Naive B cell (primary cell): ENCODE results near the gene PTPRK. TPM values are rescaled to one million over a fixed set of nuclear protein-coding genes. Genes with fewer than 3 reads are reported as not detected.
A peak's percentile ranks its signal among the peaks of the same experiment; 100 is the strongest.

Experiments used
- ATAC-seq, 2 donors: fragments of 150-1000 bp; cut with Tn5 transposase; 2 replicates each; pipeline ENCODE4 v1.10.0; 2021; ENCODE audit warnings: low read depth in 2 of 2, mild to moderate bottlenecking in 2 of 2, moderate library complexity in 2 of 2
- DNase-seq: peaks from one replicate; pipeline ENCODE4 v3.0.0; 2022
- H3K27ac Mint-ChIP-seq, 6 donors: one replicate each; pipeline ENCODE4 v1.8.0; 2020 to 2022; ENCODE audit warnings: mild to moderate bottlenecking in 6 of 6, mixed read lengths in 6 of 6, moderate library complexity in 5 of 6, inconsistent platforms in 2 of 6
- H3K27me3 Mint-ChIP-seq, 3 donors: one replicate each; pipeline ENCODE4 v1.8.0; 2021 to 2022; ENCODE audit warnings: mixed read lengths in 3 of 3, mild to moderate bottlenecking in 1 of 3
- H3K36me3 Mint-ChIP-seq, 2 donors: one replicate each; pipeline ENCODE4 v1.8.0; 2020 to 2022; ENCODE audit warnings: mixed read lengths in 2 of 2, inconsistent platforms in 1 of 2, mild to moderate bottlenecking in 1 of 2
- H3K4me1 Mint-ChIP-seq, 3 donors: one replicate each; pipeline ENCODE4 v1.8.0; 2020 to 2022; ENCODE audit warnings: mixed read lengths in 3 of 3, inconsistent platforms in 1 of 3, mild to moderate bottlenecking in 1 of 3, moderate library complexity in 1 of 3
- H3K4me3 Mint-ChIP-seq, 8 donors: one replicate each; pipeline ENCODE4 v1.8.0; 2020 to 2022; ENCODE audit warnings: mild to moderate bottlenecking in 8 of 8, mixed read lengths in 8 of 8, moderate library complexity in 8 of 8, inconsistent platforms in 2 of 8
- H3K9me3 Mint-ChIP-seq, 7 donors: one replicate each; pipeline ENCODE4 v1.8.0; 2020 to 2022; ENCODE audit warnings: mixed read lengths in 7 of 7, mild to moderate bottlenecking in 5 of 7, inconsistent platforms in 2 of 7, moderate library complexity in 1 of 7
- polyA plus RNA-seq, 6 donors: library from polyadenylated mRNA; unstranded; fragments of 300-500 nt; fragmentation: Illumina TruSeq; gene quantifications; one replicate each; pipeline ENCODE4 v1.2.3, GENCODE V29; 2021; ENCODE audit warnings: low read depth in 6 of 6

The PTPRK gene
- polyA plus RNA-seq, 6 donors from 2014 or later: 27.6 to 43.4 (median 34.3) TPM

- no peak for DNase-seq
- no peaks in the 10 kb centered on the region for H3K27me3 Mint-ChIP-seq
- H3K36me3 Mint-ChIP-seq: no peaks in the 10 kb centered on the region
- no peak overlapping the region for H3K27ac Mint-ChIP-seq
- no peak for ATAC-seq
- H3K4me3 Mint-ChIP-seq: no peak overlapping the region
- H3K9me3 Mint-ChIP-seq: no peaks in the 10 kb centered on the region
- H3K4me1 Mint-ChIP-seq: peaks cover 5 to 9% (median 5%) of the 10 kb centered on the region in 3 donors
Measured at GRCh38 chr6:128314190-128314589, 206.2 kb downstream of the PTPRK start.

- Mint-ChIP-seq H3K27me3 (no peaks in the 10 kb centered on the region), H3K4me3 (no peak overlapping the region), H3K4me1 (peaks cover 5 to 9% (median 5%) of the 10 kb centered on the region in 3 donors), H3K27ac (peak overlapping the region in 3 of 6 donors; percentile 9 to 82 (median 19)), H3K9me3 (no peaks in the 10 kb centered on the region), H3K36me3 (no peaks in the 10 kb centered on the region)
- ATAC-seq: peak; percentile 30 to 41
- peak; percentile 1 for DNase-seq
Measured at GRCh38 chr6:128311944-128312570, 208.3 kb downstream of the PTPRK start.

DNA sequence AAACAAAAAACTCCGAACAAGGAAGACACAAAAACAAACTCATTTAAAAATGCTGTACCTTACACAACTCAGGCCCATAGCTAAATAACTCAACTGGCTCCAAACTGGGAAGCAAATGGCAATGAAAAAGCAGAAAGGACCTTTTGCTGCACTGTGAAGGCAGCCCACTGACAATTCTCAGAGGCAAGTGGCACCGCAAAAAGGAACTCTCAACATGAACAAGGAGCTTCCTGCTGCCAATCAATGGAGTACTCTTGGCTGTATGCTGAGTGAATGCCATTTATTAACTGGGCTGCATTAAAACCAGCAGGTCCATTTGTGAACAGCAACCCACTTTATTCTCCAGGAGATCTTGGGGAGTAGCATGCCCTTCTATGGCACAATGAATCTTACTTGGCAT, 209.9 kb downstream of the PTPRK start:
- Mint-ChIP-seq H3K4me1 (peaks cover 5 to 9% (median 5%) of the 10 kb centered on the region in 3 donors), H3K9me3 (no peaks in the 10 kb centered on the region), H3K36me3 (no peaks in the 10 kb centered on the region), H3K27me3 (no peaks in the 10 kb centered on the region), H3K4me3 (no peak overlapping the region), H3K27ac (no peak overlapping the region)
- DNase-seq (no peak), ATAC-seq (no peak)

GRCh38 chr6:128307671-128308070, 212.7 kb downstream of the PTPRK start:
- H3K27me3 Mint-ChIP-seq: no peaks in the 10 kb centered on the region
- peaks cover 5 to 9% (median 5%) of the 10 kb centered on the region in 3 donors for H3K4me1 Mint-ChIP-seq
- no peak overlapping the region for H3K4me3 Mint-ChIP-seq
- ATAC-seq (no peak), DNase-seq (no peak)
- H3K9me3 Mint-ChIP-seq: no peaks in the 10 kb centered on the region
- no peak overlapping the region for H3K27ac Mint-ChIP-seq
- no peaks in the 10 kb centered on the region for H3K36me3 Mint-ChIP-seq

DNA sequence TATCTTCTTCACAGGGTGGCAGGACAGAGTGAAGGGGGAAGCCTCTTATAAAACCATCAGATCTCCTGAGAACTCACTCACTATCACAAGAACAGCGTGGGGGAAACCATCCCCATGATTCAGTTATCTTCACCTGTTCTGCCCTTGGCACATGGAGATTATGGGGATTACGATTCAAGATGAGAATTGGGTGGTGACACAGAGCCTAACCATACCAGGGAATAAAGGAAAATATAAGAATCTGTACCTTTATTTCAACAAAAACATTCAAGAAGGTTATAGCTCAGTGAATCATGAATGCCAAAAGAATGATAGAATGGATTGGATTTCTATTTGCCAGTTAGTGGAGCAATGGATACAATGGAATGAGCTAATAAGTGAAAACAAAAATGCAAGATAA, 214.4 kb downstream of the PTPRK start:
- Mint-ChIP-seq H3K36me3 (no peaks in the 10 kb centered on the region), H3K9me3 (no peaks in the 10 kb centered on the region), H3K27ac (peak overlapping the region in 2 of 6 donors; percentile 9 to 22), H3K27me3 (no peaks in the 10 kb centered on the region), H3K4me1 (no peaks in the 10 kb centered on the region), H3K4me3 (no peak overlapping the region)
- ATAC-seq: no peak
- DNase-seq: no peak

DNA sequence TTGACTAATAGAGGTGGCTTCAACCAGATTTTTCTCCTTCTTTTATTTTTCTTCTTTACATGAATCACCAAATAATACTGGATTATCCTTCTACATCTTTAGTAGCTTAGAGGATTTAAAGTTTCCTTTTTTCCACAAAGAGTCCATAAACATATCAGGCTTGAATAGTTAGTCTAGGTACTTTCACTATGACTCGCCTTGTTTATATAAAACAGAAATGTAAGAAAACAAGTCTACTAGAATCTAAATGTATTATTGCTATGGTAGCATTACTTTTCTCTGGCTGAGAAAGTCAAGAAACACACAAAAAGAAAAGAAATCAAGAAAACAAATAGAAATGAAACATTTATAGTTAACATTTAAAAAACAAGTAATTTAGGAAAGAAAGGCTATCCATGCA, 215.2 kb downstream of the PTPRK start:
- H3K27me3 Mint-ChIP-seq: no peaks in the 10 kb centered on the region
- ATAC-seq: no peak
- no peak overlapping the region for H3K27ac Mint-ChIP-seq
- no peaks in the 10 kb centered on the region for H3K36me3 Mint-ChIP-seq
- no peak overlapping the region for H3K4me3 Mint-ChIP-seq
- no peaks in the 10 kb centered on the region for H3K9me3 Mint-ChIP-seq
- no peaks in the 10 kb centered on the region for H3K4me1 Mint-ChIP-seq
- no peak for DNase-seq

- ATAC-seq (no peak), DNase-seq (no peak)
- Mint-ChIP-seq H3K27me3 (no peaks in the 10 kb centered on the region), H3K9me3 (peaks cover 0 to 3% (median 0%) of the 10 kb centered on the region in 7 donors), H3K27ac (no peak overlapping the region), H3K4me3 (no peak overlapping the region), H3K36me3 (no peaks in the 10 kb centered on the region), H3K4me1 (no peaks in the 10 kb centered on the region)
Measured at GRCh38 chr6:128303870-128304269, 216.5 kb downstream of the PTPRK start.

DNA sequence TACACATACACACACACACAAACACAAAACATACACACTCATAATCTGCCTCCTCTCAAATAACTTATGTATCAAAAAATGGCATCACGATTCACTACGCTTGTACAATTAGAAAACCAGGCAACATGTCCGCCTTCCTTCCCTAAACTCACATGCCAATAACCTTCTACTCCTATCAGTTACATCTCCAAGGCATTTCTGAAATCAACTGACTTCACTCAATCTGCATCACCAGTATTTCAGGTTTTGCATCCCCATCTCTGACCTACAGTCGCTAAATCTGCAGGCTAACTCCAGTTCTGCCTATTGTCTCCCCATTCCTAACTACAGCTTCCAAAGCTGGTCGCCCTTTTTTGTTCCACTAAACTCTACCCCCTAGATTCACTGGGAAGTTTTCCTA, 217.5 kb downstream of the PTPRK start:
- Mint-ChIP-seq H3K27me3 (no peaks in the 10 kb centered on the region), H3K4me3 (no peak overlapping the region), H3K4me1 (no peaks in the 10 kb centered on the region), H3K9me3 (peaks cover 0 to 3% (median under 1%) of the 10 kb centered on the region in 7 donors), H3K27ac (no peak overlapping the region), H3K36me3 (no peaks in the 10 kb centered on the region)
- ATAC-seq: no peak
- DNase-seq: no peak

DNA sequence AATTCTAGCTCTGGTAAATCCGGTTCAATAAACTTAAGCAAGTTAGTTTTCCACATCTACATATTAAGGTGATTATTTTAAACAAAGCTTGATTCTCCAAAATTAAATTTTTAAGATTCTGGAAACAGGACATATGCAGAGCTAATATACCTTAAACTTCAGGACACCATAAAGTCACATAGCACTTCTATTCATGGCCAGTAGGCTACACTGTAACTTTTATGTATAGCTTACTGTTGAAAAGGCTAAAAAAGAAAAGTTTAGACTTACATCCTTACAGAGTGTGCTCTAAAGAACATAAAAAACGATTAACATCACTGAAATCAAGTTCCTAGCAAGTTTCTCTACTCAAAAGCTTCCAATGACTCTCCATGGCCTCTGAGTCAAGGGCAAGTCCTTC, 224.7 kb downstream of the PTPRK start:
- H3K36me3 Mint-ChIP-seq: no peaks in the 10 kb centered on the region
- no peak overlapping the region for H3K27ac Mint-ChIP-seq
- ATAC-seq (no peak), DNase-seq (no peak)
- H3K9me3 Mint-ChIP-seq: peaks cover 0 to 10% (median 3%) of the 10 kb centered on the region in 7 donors
- no peak overlapping the region for H3K4me3 Mint-ChIP-seq
- no peaks in the 10 kb centered on the region for H3K4me1 Mint-ChIP-seq
- H3K27me3 Mint-ChIP-seq: peaks cover 0 to 4% (median 0%) of the 10 kb centered on the region in 3 donors

GRCh38 chr6:128290221-128290620, 230.2 kb downstream of the PTPRK start:
- Mint-ChIP-seq H3K27ac (no peak overlapping the region), H3K4me1 (no peaks in the 10 kb centered on the region), H3K27me3 (peaks cover 0 to 12% (median 0%) of the 10 kb centered on the region in 3 donors), H3K36me3 (no peaks in the 10 kb centered on the region), H3K4me3 (no peak overlapping the region), H3K9me3 (peaks cover 0 to 3% (median 0%) of the 10 kb centered on the region in 7 donors)
- no peak for DNase-seq
- ATAC-seq: no peak

GRCh38 chr6:128284128-128284527, 236.3 kb downstream of the PTPRK start:
- Mint-ChIP-seq H3K9me3 (peaks cover 0 to 3% (median 0%) of the 10 kb centered on the region in 7 donors), H3K4me1 (peaks cover 6 to 15% (median 12%) of the 10 kb centered on the region in 3 donors), H3K27ac (peak overlapping the region in 2 of 6 donors; percentile 10 to 69), H3K4me3 (no peak overlapping the region), H3K36me3 (no peaks in the 10 kb centered on the region), H3K27me3 (peaks cover 0 to 12% (median 0%) of the 10 kb centered on the region in 3 donors)
- ATAC-seq (no peak), DNase-seq (no peak)

- DNase-seq (no peak), ATAC-seq (peak; percentile 51 to 83)
- Mint-ChIP-seq H3K4me1 (peaks cover 6 to 15% (median 12%) of the 10 kb centered on the region in 3 donors), H3K27me3 (peaks cover 0 to 12% (median 0%) of the 10 kb centered on the region in 3 donors), H3K27ac (no peak overlapping the region), H3K9me3 (peaks cover 0 to 3% (median 0%) of the 10 kb centered on the region in 7 donors), H3K36me3 (no peaks in the 10 kb centered on the region), H3K4me3 (peak overlapping the region in 2 of 8 donors; percentile 7 to 13)
Measured at GRCh38 chr6:128282961-128283360, 237.4 kb downstream of the PTPRK start.

DNA sequence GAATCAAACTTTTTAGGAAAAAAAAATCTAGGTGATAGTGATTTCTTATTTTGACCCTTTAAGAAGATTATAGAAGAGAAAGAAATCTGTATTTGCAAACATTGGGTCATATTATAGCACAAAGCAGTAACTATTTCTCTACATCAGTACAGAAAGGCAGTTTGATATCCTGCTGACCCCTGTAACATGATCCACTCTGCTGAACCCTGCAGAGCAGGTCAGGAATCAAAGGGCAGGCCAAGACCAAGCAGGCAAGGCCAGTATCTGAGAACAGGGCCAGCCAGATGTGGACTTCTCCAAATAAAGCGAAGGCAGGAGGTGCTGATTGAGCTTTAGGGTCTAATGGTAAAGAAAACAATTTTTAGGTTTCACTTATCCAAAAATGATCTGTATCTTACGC, 239.4 kb downstream of the PTPRK start:
- Mint-ChIP-seq H3K9me3 (no peaks in the 10 kb centered on the region), H3K4me1 (peaks cover 6 to 15% (median 12%) of the 10 kb centered on the region in 3 donors), H3K27me3 (peaks cover 0 to 2% (median 0%) of the 10 kb centered on the region in 3 donors), H3K27ac (no peak overlapping the region), H3K36me3 (no peaks in the 10 kb centered on the region), H3K4me3 (no peak overlapping the region)
- no peak for DNase-seq
- no peak for ATAC-seq

- Mint-ChIP-seq H3K36me3 (no peaks in the 10 kb centered on the region), H3K27ac (peak overlapping the region in 1 of 6 donors; percentile 43), H3K4me3 (no peak overlapping the region), H3K4me1 (peaks cover 6 to 15% (median 12%) of the 10 kb centered on the region in 3 donors), H3K27me3 (no peaks in the 10 kb centered on the region), H3K9me3 (no peaks in the 10 kb centered on the region)
- no peak for DNase-seq
- ATAC-seq: no peak
Measured at GRCh38 chr6:128280066-128280465, 240.3 kb downstream of the PTPRK start.
